Peyer's patch (tissue), 4 donors: ENCODE data around the gene WRNIP1.

Experiments used
- POLR2A ChIP-seq, 2 donors: fragments of 450-650 bp; IDR thresholded peaks; one replicate each; pipeline ENCODE4 v1.5.1; 2017; ENCODE audit warnings: antibody characterized with exemption in 2 of 2, mild to moderate bottlenecking in 2 of 2, moderate library complexity in 2 of 2
- TF ChIP-seq, protein P1 (sequence below), 6 experiments: fragments of 450-650 bp in 4 of 6; fragments of 200-600 bp in 2 of 6; sonication (generic) in 1 of 6; IDR thresholded peaks; one replicate each; pipeline ENCODE4 v1.5.1; 2017 to 2019; ENCODE audit warnings: antibody characterized with exemption in 6 of 6, mild to moderate bottlenecking in 3 of 6, moderate library complexity in 1 of 6

- TF ChIP-seq, protein P1, sequence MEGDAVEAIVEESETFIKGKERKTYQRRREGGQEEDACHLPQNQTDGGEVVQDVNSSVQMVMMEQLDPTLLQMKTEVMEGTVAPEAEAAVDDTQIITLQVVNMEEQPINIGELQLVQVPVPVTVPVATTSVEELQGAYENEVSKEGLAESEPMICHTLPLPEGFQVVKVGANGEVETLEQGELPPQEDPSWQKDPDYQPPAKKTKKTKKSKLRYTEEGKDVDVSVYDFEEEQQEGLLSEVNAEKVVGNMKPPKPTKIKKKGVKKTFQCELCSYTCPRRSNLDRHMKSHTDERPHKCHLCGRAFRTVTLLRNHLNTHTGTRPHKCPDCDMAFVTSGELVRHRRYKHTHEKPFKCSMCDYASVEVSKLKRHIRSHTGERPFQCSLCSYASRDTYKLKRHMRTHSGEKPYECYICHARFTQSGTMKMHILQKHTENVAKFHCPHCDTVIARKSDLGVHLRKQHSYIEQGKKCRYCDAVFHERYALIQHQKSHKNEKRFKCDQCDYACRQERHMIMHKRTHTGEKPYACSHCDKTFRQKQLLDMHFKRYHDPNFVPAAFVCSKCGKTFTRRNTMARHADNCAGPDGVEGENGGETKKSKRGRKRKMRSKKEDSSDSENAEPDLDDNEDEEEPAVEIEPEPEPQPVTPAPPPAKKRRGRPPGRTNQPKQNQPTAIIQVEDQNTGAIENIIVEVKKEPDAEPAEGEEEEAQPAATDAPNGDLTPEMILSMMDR (IDR thresholded peaks at IDR 0.05) = no peak
- no peak for TF ChIP-seq POLR2A (IDR thresholded peaks at IDR 0.05)
Measured at GRCh38 chr6:2800552-2801316, 35.5 kb downstream of the WRNIP1 start.
